HG02884 (cell line): ENCODE data around the gene DNMT3A.

Source experiments
- ATAC-seq: cut with Tn5 transposase; IDR thresholded peaks from one replicate; pipeline ENCODE4 v1.9.1; 2021; ENCODE audit warnings: mild to moderate bottlenecking, moderate library complexity; ENCODE audit not compliant: unreplicated experiment

DNMT3A gene

DNA sequence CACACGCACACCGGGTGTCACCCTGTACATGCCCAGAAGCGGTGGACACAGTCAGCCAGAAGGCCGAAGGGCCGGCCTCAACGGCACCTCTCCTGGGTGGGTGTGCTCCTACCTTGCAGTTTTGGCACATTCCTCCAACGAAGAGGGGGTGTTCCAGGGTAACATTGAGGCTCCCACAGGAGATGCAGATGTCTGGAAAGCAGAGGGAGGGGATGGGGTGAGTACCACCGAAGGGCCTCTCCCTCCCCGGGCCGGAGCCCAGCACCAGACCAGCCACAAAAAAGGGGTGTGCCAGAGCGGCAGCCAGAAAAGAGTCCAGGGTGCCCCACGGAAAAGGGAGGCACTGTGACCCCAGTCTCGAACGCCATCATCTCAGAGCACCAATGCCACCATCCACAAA, 96.6 kb downstream of the DNMT3A start:
- no peak for ATAC-seq

DNA sequence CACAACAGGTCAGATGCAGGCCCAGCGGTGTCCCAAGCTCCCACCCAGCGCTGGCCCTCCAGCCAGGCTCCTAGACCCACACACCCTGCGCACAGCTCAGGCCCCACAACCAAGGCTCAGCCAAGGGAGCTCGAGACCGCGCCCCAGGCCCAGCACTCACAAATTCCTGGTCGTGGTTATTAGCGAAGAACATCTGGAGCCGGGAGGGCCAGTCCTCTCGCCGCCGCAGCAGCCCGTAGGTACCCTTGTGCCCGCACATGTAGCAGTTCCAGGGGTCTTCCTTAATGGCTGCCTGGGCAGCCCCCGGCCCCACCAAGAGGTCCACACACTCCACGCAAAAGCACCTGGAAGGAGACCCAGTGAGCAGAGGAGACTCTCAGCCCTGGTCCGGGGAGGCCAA, 97.7 kb downstream of the DNMT3A start:
- no peak for ATAC-seq

DNA sequence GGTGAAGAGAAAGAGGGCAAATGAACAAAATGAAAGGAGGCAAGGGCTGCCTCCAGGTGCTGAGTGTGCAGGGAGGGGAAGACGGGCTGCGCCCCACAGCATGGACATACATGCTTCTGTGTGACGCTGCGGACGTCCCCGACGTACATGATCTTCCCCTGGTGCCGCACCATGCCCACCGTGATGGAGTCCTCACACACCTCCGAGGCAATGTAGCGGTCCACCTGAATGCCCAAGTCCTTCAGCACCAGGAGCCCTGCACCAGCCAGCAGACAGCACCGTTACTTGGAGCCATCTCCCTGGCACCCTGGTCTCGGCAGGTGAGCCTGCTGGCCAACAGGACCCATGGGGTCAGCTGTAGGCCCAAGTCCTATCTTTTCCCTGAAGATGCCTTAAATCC, 100.3 kb downstream of the DNMT3A start:
- no peak for ATAC-seq

GRCh38 chr2:25240636-25241035, 101.1 kb downstream of the DNMT3A start:
- ATAC-seq: no peak

- ATAC-seq: no peak
Measured at GRCh38 chr2:25238920-25239319, 102.8 kb downstream of the DNMT3A start.

GRCh38 chr2:25237764-25238163, 104.0 kb downstream of the DNMT3A start:
- no peak for ATAC-seq

- no peak for ATAC-seq
Measured at GRCh38 chr2:25236736-25237135, 105.0 kb downstream of the DNMT3A start.

GRCh38 chr2:25234738-25235137, 107.0 kb downstream of the DNMT3A start:
- ATAC-seq: no peak

DNA sequence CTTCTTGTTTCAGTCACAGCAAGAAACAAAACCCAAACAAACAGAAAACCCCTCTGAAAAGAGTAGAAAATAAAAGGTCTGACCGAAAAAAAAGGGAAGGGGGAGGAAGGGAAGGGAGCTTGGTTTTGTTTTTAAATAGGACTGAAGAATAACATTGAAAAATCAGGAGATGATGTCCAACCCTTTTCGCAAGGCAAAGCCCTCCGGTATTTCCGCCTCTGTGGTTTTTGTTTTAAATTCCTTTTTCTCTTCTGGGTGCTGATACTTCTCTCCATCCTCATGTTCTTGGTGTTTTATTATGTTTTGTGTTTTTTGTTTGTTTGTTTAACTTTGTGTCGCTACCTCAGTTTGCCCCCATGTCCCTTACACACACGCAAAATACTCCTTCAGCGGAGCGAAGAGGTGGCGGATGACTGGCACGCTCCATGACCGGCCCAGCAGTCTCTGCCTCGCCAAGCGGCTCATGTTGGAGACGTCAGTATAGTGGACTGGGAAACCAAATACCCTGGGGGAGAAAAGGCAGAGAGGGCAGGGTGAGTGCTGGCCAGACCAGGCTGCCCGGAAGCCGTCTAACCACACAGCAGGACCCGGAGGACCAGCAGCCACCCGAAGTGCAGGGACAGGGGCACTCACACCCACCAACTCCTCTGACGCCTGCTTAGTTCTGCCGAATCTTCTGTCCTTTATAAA, 107.7 kb downstream of the DNMT3A start:
- no peak for ATAC-seq

GRCh38 chr2:25232248-25232825, 109.4 kb downstream of the DNMT3A start:
- ATAC-seq: no peak

DNA sequence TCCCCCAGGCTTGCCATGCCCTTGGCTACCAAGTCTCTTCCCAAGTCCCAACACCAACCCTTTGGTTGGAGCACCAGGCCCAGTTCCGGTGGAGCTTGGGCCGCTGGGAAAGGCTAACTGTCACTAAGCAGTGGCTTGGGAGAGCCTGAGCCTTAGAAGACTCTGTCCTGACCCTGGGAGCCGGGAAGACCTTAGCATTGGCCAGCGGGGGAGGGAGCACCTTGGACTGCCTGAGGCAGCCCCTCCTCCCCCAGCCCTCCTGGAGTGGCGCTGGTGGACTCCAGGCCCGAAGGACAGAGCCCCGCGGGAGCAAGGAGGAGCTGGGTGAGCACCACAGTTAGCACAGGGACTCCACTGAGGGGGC, 110.8 kb downstream of the DNMT3A start:
- ATAC-seq: no peak

DNA sequence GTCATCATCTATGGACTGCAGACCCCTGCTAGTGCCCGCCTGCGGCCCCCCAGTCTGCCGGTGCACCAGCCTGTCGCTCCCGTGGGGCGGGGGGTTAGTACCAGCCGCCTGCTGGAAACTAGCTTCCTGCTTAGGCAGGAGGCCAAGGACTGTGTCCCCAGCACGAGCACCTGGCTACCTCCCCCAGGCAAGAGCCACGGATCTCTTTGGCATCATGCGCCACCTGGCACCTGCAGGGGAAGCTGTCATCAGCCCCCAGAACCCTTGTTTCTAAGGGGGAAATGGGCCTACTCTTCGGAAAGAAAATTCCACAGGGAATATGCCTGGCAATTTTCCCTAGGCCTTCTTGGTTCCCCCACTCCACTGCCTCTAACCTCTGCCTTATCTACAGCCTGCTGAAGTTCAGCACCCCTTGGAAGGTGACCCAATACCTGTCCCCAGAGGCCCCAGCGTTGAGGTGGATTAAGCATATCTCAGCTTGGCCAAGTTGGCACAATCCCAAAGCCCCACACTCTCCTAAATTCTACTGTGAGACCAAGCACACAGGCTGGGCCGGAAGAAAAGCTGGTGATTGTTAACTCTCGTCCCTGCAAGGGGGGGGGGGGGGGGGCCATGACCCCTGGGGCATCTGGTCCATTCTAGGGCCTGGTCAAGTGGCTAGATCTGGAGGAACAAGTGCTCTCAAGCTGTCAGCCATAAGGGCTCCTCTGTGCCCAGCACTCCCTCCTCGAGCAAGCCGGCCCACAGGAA, 111.4 kb downstream of the DNMT3A start:
- no peak for ATAC-seq

DNA sequence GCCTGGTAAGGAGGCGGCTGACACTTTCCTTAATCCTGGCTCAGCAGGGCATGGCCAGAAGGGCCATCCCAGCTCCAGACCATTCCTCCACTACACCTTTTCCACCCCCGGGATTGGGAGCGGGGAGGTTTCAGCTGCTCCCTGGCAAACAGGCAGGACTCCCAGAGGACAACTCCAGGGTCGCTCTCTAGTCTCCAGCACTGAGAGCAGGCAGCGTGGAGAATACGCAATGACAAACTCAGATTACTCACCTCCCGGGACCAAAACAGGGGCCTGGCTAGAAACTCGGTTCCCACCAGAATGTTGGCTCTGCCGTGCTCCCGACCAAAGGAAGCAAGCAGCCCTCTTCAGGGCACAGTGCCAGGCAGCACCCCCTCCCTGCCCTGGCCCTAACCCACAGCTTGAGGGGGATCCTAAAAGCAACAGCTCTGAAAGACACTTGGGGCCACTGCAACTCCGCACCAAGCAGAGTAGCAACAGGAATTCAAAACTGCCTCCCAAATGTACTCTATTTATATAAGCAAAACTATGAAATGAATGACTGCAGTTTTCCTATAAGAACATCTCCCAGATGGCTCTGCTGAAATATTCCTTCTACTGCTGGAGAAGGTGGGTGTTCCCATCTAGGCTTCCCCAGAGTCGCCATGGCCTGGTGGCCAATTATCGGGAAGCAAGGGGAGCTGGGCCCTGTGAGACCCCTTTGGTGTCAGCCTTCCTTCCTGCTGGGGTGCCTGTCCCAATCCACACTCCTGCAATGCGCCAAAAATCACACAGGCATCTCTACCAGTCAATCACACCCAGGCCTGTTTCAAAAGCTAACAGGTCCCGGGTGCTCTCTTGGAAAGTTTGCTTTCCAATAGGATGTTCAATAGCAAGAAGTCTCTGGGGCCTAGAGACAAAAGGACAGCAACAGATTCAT, 112.2 kb downstream of the DNMT3A start:
- ATAC-seq: no peak

- no peak for ATAC-seq
Measured at GRCh38 chr2:25228848-25229278, 112.9 kb downstream of the DNMT3A start.

GRCh38 chr2:25227576-25227975, 114.1 kb downstream of the DNMT3A start:
- no peak for ATAC-seq

- ATAC-seq: no peak
Measured at GRCh38 chr2:25226827-25227226, 114.9 kb downstream of the DNMT3A start.

DNA sequence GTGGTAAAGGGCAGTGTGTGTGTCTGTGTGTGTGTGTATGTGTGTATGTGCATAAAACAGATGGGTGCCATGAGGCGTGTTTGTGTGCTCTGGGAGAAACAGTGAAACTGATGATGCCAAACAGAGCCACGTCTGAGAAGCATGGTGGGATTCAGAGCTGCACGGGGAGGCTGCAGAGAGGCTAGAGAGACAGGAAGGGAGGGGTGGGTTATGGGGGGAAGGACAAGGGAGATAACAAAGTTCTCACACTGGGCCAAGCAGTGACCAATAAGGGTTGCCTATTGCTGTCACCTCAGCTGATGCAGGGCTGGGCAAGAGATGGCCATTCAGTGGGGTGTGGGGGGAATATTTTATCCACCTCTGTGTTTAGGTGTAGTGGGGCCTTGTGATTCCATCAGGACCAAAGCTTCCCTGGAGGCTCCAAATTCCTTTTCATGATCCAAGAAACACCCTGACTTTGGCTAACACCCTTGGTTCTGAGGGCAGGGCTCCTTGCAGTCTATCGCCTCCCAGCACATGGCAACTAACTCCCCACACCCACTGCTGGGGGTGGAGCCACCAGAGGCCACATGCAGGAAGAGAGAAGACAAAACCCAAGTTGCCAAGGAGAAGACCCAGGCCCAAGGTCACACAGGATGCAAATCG, 119.1 kb downstream of the DNMT3A start:
- ATAC-seq: no peak

DNA sequence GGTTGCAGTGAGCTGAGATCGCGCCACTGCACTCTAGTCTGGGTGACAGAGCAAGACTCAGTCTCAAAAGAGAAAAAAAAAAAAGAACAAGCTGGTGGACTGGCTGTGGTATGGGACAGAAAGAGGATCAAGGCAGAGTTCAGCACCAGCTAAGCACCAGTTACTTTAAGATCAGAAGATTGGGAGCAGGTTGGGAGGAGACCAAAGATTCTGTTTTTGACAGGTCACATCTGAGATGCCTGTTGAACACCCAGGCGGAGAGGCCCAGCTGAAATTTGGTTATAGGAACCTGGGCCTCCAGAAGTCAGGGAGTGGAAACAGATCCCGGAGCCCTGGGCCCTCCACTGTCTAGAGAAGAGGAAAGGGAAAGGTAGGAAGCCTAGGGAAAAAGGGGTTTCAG, 120.1 kb downstream of the DNMT3A start:
- no peak for ATAC-seq

DNA sequence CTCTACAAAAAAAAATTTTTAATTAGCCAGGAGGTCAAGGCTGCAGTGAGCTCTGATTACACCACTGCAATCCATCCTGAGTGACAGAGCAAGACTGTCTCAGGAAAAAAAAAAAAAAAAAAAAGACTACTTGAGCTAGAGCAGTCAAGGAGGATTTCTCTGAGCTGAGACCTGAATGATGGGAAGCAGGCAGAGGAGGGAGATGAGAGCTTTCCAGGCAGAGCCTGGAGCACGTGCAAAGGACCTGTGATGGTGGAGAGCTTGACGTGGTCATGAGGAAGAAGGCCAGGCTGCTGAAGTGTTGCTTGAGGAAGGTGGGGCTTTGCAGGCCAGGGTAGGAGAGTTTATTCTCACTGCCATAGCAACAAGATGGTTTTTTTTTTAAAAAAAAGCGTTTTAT, 121.4 kb downstream of the DNMT3A start:
- no peak for ATAC-seq

DNA sequence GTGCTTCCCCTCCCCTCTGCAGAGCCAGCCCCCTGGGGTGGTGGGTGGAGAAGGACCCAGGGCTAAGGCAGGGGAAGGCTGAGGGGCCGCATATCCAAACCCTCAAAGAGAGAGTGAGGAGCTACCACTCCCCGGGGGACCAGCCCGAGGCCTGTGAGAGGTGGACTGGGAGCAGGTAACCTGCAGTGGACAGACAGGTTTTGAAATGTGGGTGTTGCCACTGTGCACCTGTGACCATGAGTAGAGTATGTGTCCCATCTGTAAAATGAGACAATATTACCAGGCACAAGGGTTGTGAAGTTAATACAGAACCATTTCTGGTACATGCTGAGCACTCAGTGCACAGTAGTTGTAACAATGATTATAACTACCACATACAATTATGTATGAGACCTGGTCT, 122.1 kb downstream of the DNMT3A start:
- no peak for ATAC-seq

GRCh38 chr2:25218100-25218499, 123.6 kb downstream of the DNMT3A start:
- no peak for ATAC-seq
